GM23338 (cell line): ENCODE data around the gene IKZF3. TPM values are rescaled to one million over a fixed set of nuclear protein-coding genes. Genes with fewer than 3 reads are reported as not detected.

ENCODE experiments used
- ATAC-seq: fragments of 200-7000 bp; cut with Tn5 transposase; 3 replicates; pipeline ENCODE4 v1.9.1; 2020
- DNase-seq: peaks from one replicate; pipeline ENCODE4 v3.0.0-alpha.2; 2015; ENCODE audit warnings: low spot score
- H2AFZ ChIP-seq: fragments of 200-600 bp; sonication (generic); 2 replicates; pipeline ENCODE4 v1.8.0; 2016; ENCODE audit warnings: antibody characterized with exemption, mild to moderate bottlenecking, moderate library complexity
- H3F3A ChIP-seq: fragments of 200-600 bp; sonication (generic); replicated peaks from 2 replicates; pipeline ENCODE4 v1.8.0; 2017; ENCODE audit warnings: antibody characterized with exemption, mixed run types, low read depth
- H3K27ac ChIP-seq: fragments of 200-600 bp; sonication (generic); 2 replicates; pipeline ENCODE4 v1.6.1; 2016; ENCODE audit warnings: low read depth
- H3K27me3 ChIP-seq: fragments of 200-600 bp; sonication (generic); 2 replicates; pipeline ENCODE4 v1.8.0; 2016; ENCODE audit warnings: mild to moderate bottlenecking, mixed run types, moderate library complexity; ENCODE audit not compliant: insufficient read depth
- H3K36me3 ChIP-seq: fragments of 200-600 bp; sonication (generic); 2 replicates; pipeline ENCODE4 v1.8.0; 2016; ENCODE audit warnings: mild to moderate bottlenecking; ENCODE audit not compliant: insufficient read depth
- H3K4me1 ChIP-seq: fragments of 200-600 bp; sonication (generic); 2 replicates; pipeline ENCODE4 v1.8.0; 2016; ENCODE audit warnings: mild to moderate bottlenecking, moderate library complexity; ENCODE audit not compliant: insufficient read depth
- H3K4me2 ChIP-seq: fragments of 200-600 bp; sonication (generic); 2 replicates; pipeline ENCODE4 v1.7.1; 2017; ENCODE audit warnings: mixed run types
- H3K4me3 ChIP-seq: fragments of 200-600 bp; sonication (generic); 2 replicates; pipeline ENCODE4 v1.6.1; 2016; ENCODE audit warnings: mixed run types
- H3K79me2 ChIP-seq: fragments of 200-600 bp; sonication (generic); replicated peaks from 2 replicates; pipeline ENCODE4 v1.8.0; 2017; ENCODE audit warnings: mild to moderate bottlenecking; ENCODE audit not compliant: insufficient read depth
- H3K9me2 ChIP-seq: fragments of 200-600 bp; sonication (generic); 2 replicates; pipeline ENCODE4 v1.8.0; 2017; ENCODE audit not compliant: insufficient read depth
- H4K20me1 ChIP-seq: fragments of 200-600 bp; sonication (generic); replicated peaks from 2 replicates; pipeline ENCODE4 v1.8.0; 2017; ENCODE audit warnings: mild to moderate bottlenecking; ENCODE audit not compliant: insufficient read depth
- H3K27ac Mint-ChIP-seq: 2 replicates; pipeline ENCODE4 v1.8.0; 2020; ENCODE audit warnings: inconsistent platforms, mild to moderate bottlenecking, moderate library complexity, mixed read lengths
- H3K27me3 Mint-ChIP-seq: 3 replicates; pipeline ENCODE4 v1.8.0; 2022; ENCODE audit warnings: low read depth, mild to moderate bottlenecking, moderate library complexity, mixed read lengths, inconsistent platforms; ENCODE audit not compliant: insufficient read depth, poor library complexity
- H3K36me3 Mint-ChIP-seq: 3 replicates; pipeline ENCODE4 v1.8.0; 2021; ENCODE audit warnings: low read depth, mild to moderate bottlenecking, inconsistent platforms, moderate library complexity, mixed read lengths
- H3K4me1 Mint-ChIP-seq: 3 replicates; pipeline ENCODE4 v1.8.0; 2020; ENCODE audit warnings: mild to moderate bottlenecking, inconsistent platforms, mixed read lengths
- H3K4me3 Mint-ChIP-seq: 3 replicates; pipeline ENCODE4 v1.8.0; 2021; ENCODE audit warnings: moderate library complexity, mild to moderate bottlenecking, inconsistent platforms, mixed read lengths
- H3K9me3 Mint-ChIP-seq: 3 replicates; pipeline ENCODE4 v1.8.0; 2020; ENCODE audit warnings: moderate library complexity, mild to moderate bottlenecking, inconsistent platforms, mixed read lengths
- EZH2phosphoT487 ChIP-seq: fragments of 200-600 bp; sonication (generic); IDR thresholded peaks from one replicate; pipeline ENCODE4 v1.8.1; 2018; ENCODE audit warnings: antibody characterized with exemption; ENCODE audit not compliant: unreplicated experiment
- JUNB ChIP-seq: IDR thresholded peaks from one replicate; pipeline ENCODE4 v1.6.1; 2016; ENCODE audit warnings: antibody characterized with exemption; ENCODE audit not compliant: unreplicated experiment
- NANOG ChIP-seq: IDR thresholded peaks from 2 replicates; pipeline ENCODE4 v1.6.1; 2016; ENCODE audit warnings: antibody characterized with exemption, borderline replicate concordance
- polyA plus RNA-seq: library from polyadenylated mRNA; unstranded; fragments of >200 nt; fragmentation: Nextera tagmentation; extraction: Ambion mirVana; gene quantifications from 2 replicates; pipeline ENCODE4 v1.2.1, GENCODE V29; 2016
- total RNA-seq: library from RNA; depleted of rRNA; stranded (reverse); fragments of >200 nt; shearing (Covaris generic); gene quantifications from 2 replicates; pipeline ENCODE4 v1.2.3, GENCODE V29; 2014
- TF ChIP-seq, protein P1 (sequence below): IDR thresholded peaks from 2 replicates; pipeline ENCODE4 v1.6.1; 2016; ENCODE audit warnings: antibody characterized with exemption
- TF ChIP-seq, protein P2 (sequence below): fragments of 250-450 bp; sonication (Bioruptor Pico); IDR thresholded peaks from 2 replicates; pipeline ENCODE4 v1.5.0; 2020; ENCODE audit warnings: mild to moderate bottlenecking, moderate library complexity

IKZF3 gene
- total and polyA plus RNA-seq, 2 experiments from 2014 or later, result 0.11 to 0.76 TPM

DNA sequence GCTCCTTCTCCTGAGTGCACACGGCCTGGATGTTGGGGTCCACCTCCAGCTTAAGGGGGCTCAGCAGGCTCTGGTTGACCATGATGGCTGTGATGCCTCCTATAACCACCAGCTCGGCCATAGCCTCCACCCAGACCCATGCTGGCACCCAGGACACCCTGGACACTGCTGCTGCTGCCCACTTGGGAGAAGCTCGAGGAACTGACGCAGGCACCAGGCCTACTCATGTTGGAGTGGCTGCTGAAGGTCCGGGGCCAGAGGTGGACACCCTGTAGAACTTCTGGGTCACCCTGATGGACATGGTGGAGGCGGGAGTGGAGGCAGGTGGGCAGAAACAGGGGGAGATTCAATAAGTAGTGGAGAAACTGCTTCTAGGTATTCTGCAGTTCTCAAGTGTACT, 28.0 kb downstream of the IKZF3 start:
- H3K4me1 Mint-ChIP-seq, result no peaks in the 10 kb centered on the region
- TF ChIP-seq, protein P1, sequence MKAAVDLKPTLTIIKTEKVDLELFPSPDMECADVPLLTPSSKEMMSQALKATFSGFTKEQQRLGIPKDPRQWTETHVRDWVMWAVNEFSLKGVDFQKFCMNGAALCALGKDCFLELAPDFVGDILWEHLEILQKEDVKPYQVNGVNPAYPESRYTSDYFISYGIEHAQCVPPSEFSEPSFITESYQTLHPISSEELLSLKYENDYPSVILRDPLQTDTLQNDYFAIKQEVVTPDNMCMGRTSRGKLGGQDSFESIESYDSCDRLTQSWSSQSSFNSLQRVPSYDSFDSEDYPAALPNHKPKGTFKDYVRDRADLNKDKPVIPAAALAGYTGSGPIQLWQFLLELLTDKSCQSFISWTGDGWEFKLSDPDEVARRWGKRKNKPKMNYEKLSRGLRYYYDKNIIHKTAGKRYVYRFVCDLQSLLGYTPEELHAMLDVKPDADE, result no peak
- TF ChIP-seq NANOG, result no peak
- TF ChIP-seq EZH2phosphoT487, result no peak
- TF ChIP-seq JUNB, result no peak
- TF ChIP-seq, protein P2, sequence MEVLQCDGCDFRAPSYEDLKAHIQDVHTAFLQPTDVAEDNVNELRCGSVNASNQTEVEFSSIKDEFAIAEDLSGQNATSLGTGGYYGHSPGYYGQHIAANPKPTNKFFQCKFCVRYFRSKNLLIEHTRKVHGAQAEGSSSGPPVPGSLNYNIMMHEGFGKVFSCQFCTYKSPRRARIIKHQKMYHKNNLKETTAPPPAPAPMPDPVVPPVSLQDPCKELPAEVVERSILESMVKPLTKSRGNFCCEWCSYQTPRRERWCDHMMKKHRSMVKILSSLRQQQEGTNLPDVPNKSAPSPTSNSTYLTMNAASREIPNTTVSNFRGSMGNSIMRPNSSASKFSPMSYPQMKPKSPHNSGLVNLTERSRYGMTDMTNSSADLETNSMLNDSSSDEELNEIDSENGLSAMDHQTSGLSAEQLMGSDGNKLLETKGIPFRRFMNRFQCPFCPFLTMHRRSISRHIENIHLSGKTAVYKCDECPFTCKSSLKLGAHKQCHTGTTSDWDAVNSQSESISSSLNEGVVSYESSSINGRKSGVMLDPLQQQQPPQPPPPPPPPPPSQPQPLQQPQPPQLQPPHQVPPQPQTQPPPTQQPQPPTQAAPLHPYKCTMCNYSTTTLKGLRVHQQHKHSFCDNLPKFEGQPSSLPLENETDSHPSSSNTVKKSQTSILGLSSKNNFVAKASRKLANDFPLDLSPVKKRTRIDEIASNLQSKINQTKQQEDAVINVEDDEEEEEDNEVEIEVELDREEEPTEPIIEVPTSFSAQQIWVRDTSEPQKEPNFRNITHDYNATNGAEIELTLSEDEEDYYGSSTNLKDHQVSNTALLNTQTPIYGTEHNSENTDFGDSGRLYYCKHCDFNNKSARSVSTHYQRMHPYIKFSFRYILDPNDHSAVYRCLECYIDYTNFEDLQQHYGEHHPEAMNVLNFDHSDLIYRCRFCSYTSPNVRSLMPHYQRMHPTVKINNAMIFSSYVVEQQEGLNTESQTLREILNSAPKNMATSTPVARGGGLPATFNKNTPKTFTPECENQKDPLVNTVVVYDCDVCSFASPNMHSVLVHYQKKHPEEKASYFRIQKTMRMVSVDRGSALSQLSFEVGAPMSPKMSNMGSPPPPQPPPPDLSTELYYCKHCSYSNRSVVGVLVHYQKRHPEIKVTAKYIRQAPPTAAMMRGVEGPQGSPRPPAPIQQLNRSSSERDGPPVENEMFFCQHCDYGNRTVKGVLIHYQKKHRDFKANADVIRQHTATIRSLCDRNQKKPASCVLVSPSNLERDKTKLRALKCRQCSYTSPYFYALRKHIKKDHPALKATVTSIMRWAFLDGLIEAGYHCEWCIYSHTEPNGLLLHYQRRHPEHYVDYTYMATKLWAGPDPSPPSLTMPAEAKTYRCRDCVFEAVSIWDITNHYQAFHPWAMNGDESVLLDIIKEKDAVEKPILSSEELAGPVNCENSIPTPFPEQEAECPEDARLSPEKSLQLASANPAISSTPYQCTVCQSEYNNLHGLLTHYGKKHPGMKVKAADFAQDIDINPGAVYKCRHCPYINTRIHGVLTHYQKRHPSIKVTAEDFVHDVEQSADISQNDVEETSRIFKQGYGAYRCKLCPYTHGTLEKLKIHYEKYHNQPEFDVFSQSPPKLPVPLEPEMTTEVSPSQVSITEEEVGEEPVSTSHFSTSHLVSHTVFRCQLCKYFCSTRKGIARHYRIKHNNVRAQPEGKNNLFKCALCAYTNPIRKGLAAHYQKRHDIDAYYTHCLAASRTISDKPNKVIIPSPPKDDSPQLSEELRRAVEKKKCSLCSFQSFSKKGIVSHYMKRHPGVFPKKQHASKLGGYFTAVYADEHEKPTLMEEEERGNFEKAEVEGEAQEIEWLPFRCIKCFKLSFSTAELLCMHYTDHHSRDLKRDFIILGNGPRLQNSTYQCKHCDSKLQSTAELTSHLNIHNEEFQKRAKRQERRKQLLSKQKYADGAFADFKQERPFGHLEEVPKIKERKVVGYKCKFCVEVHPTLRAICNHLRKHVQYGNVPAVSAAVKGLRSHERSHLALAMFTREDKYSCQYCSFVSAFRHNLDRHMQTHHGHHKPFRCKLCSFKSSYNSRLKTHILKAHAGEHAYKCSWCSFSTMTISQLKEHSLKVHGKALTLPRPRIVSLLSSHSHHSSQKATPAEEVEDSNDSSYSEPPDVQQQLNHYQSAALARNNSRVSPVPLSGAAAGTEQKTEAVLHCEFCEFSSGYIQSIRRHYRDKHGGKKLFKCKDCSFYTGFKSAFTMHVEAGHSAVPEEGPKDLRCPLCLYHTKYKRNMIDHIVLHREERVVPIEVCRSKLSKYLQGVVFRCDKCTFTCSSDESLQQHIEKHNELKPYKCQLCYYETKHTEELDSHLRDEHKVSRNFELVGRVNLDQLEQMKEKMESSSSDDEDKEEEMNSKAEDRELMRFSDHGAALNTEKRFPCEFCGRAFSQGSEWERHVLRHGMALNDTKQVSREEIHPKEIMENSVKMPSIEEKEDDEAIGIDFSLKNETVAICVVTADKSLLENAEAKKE, result no peak
- H3K36me3 ChIP-seq, result no peaks in the 10 kb centered on the region

More for the DNA sequence above, 28.0 kb downstream of the IKZF3 start:
- Histone ChIP-seq H4K20me1 (no peaks in the 10 kb centered on the region), H3K4me2 (no peak overlapping the region), H3K27me3 (no peaks in the 10 kb centered on the region), H3K27ac (no peak overlapping the region), H3K4me1 (no peaks in the 10 kb centered on the region), H3F3A (no peaks in the 10 kb centered on the region), H2AFZ (no peak overlapping the region), H3K4me3 (no peak overlapping the region), H3K79me2 (no peaks in the 10 kb centered on the region), H3K9me2 (peaks cover 5% of the 10 kb centered on the region; the same call in 1 of the 2 replicates)
- Mint-ChIP-seq H3K4me3 (no peak overlapping the region), H3K27ac (no peak overlapping the region), H3K9me3 (peaks cover 9% of the 10 kb centered on the region), H3K27me3 (peaks cover 5% of the 10 kb centered on the region), H3K36me3 (no peaks in the 10 kb centered on the region; the same call in 2 of the 3 replicates)
- ATAC-seq, result no peak
- no peak for DNase-seq
